Head of caudate nucleus (tissue), 42 donors: ENCODE measurements around the gene SHOC2.
A peak's percentile ranks its signal among the peaks of the same experiment; 100 is the strongest.

Source experiments
- DNase-seq, 42 donors: peaks; one replicate each; pipeline versions ENCODE4 v3.0.0 to v3.0.0-alpha.2; 2020 to 2021; ENCODE audit warnings: mixed read lengths in 7 of 42
- intact Hi-C: fragments of 100-400 bp; cut with DNase I; formaldehyde crosslinking; loops from one replicate; pipeline ENCODE4 v1.15.0; 2022

The SHOC2 gene

DNA sequence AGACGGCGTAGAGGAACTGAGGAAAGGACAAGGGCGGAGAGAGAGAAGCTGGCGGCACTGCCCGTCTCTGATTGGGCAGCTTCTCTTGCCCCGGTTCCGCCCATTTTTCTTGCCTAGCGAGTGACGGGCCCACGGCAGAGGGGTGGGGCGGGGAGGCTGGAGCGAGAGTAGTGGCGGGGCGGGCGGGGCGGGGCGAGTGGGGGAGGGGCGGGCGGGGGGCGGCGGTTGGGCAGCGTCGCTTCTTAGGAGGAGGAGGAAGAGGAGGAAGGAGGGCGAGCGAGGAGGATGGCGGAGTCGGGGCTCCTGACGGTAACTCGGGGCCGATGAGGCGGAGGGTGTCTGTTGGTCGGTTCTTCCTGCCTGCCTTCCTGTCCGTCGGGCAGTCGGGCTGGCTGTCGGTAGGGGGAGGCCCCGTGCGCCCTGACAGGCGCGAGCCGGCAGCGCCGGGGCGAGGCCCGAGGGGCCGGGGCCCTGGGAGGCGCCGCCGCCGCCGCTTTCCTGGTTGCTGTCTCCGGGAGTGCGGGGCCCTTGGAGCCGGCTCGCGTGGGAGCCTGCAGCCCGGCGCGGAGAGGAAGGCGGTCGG lies at the start of gene SHOC2:
SHOC2 (plus strand) TSS at position 256 of the 583 bp plus-strand sequence. CDS start 44,755 bp downstream, outside the sequence.
- peak; percentile 94 to 100 (median 99) for DNase-seq
- intact Hi-C loops, result loop anchor here (2.0 kb wide), 1 partner anchor 49 kb away; the partner anchor contains the start of gene PDCD4

DNA sequence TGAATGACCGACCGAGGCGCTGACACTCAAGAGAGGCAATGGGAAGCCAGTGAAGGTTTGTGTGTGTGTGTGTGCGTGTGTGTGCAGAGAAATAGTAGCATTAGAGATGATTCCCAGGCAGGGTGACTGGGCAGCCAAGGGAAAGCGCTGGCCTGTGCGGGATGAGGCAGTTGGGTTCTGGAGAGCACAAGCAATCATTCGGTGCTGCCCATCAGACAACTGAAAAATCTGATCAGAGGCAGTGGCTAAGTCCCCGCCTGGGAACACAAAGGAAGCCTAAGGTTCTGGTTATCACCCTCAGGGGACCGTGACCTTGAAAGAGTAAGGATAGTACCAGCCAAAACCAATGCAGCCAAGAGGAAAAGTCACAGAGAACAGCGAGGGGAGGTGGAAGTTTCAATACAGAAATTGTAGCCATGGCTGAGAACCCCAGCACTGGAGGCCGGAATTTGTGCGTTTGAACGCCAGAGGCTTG lies 48.5 kb upstream of the SHOC2 start:
- DNase-seq, result no peak
- intact Hi-C loops, result loop anchor here (2.0 kb wide), 1 partner anchor 48 kb away; the partner anchor contains the start of genes BBIP1 and SHOC2

DNA sequence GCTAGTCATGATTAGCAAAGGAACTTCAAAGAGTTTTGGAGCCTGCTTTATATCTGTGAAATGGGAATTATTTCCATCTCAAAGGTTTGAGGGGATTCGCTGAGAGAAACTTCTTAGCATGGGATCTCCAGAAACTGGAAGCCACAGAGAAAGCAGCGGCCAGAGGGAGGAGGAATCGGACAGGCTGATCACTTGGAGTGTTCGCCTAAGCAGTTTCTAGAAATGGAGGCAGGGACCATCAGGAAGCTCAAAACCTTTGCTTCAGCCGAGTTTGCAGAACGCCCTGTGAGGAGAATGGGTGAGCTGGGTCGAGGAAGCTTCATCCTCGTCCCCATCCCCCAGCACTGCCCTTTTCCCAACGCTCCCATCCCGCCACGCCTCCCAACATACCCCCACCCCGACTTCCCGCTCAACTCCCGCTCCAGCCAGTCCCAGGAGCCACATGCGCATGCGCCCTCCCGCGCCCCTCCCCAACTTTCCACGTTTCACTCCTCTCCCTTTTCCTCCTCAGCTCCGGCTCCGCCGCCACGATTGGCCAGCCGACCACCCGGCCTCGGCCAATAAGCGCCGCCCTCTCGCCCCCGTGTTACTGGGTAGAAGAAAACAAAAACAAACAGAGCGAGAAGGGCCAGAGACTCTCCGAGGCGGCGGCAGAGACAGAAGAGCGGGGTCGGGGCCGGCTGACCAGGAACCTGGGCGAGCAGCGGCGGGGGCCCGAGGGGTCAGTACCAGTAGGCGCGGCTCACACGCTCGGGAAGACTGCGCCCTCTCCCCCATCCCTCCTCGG lies 47.9 kb upstream of the SHOC2 start, which contains the start of gene PDCD4:
PDCD4 (plus strand) TSS at position 631 of the 787 bp plus-strand sequence. CDS start 4,100 bp downstream, outside the sequence.
- intact Hi-C loops, result loop anchor here (2.0 kb wide), 1 partner anchor 47 kb away; the partner anchor contains the start of genes BBIP1 and SHOC2
- peak; percentile 98 to 100 (median 100) for DNase-seq

DNA sequence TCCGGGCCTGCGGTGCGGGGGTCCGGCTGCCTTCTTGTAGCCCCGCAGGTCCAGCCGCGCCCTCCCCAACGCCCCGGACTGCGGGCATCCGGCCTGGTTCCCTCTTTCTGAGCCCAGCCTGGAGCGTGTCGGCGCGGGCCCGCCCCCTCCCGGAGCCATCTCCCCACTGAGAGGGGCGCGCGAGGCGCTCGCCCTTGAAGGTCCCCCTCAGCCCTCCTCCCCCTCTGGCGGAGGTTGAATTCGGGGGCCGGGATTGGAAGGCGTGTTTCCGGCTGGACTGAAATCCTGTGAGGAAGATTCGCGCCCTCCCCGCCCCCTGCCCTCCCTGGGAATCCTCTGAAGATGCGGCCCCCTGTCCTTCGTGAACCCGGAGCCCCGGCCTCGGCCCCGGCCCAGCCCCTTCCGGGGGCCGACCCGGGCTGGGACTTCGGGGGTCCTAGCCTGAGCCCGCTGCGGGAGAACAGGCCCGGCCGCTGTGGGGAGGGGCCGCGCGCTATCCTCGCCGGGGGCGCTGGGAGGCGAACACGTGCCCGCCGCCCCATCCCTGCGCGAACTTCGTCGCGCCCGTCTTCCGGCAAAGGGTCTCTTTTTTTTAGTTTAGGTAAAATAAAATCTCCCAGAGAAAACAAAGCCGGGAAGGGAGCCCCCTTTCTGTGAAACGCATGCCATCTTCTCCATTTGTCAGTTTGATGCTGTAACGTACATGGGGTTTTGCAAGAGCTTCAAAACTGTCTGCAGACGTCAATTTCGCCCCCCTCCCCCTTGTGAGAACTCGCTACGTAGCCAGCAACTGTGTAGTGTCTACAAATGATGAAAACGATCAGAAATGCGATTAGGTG lies 47.0 kb upstream of the SHOC2 start:
- intact Hi-C loops, result no loop called here

DNA sequence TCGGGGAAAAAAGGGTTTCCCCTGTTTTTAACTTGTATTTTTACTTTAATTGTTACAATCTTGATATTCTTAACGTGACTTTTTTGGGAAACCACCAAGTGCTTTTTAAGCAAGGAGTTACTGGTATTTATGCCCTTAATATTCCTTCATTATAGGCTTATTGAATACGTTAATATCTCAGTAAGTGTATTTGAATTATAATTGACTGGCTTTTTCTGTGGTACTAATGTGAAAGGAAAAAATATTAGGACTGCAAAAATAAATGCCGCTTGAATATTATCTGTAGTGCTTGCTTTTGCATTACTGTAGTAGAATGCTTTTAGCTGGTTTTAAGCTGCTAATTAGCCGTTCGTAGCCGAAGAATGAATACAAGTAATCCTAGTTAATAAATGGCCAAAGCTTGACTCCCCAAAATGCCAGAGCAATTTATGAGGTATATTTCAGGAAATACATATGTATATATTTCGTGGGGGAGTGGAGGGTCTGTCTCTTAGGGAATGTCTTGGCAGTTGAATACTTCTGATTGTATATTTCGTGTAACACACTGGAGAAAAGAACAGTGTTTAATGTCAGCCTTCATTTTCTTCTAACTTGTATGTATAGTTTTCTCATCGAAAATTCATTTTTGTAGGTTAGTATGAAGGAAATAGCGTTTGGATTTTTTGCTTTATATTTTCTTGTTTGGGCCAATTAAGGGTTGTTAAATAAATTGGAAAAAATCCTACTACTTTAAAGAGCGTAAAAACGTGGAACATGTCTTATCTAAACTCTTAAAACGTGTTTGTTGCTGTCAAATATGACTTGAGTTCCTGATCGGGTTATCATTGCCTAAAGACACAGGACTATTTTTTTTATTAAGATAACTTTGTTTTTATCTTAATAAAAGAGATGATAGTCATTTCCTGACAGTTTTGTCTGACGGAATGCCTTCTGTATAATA lies 46.1 kb upstream of the SHOC2 start:
- no peak for DNase-seq
- intact Hi-C loops, result no loop called here

More for the DNA sequence above, 47.0 kb upstream of the SHOC2 start:
- DNase-seq, result peak; percentile 35 to 82 (median 67)

DNA sequence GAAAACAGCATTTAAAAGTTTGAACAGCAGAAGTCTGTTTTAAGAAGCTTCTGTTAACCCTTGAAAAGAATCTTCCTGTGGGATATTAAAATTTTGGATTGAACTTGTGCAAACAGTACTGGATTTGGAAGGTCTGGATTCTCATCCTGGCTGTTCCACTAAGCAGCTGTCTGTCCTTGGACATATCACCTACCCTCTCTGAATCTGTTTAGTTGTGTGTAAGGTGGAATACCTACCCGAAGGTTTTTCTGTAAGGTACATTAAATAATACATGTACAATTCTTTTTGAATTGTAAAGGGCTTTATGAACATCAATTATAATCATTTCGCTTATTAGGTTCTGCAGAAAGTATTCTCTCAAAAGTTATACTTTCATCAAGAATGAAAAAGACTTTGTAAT lies 45.5 kb upstream of the SHOC2 start:
- intact Hi-C loops, result no loop called here
- no peak for DNase-seq

DNA sequence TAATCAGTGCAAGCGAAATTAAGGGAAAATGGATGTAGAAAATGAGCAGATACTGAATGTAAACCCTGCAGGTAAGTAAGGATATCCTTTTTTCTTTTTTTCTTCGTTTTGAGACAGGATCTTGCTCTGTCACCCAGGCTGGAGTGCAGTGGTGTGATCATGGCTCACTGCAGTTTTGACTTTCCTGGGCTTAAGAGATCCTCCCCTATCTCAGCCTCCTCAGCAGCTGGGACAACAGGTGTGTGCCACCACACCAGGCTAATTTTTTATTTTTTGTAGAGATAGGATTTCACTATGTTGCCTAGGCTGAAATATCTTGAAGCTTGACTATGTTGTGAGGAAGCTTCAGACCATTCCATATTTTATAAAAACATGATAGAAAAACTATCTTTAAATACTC lies 43.4 kb upstream of the SHOC2 start:
- DNase-seq, result peak in 1 of 42 donors; percentile 22
- intact Hi-C loops, result no loop called here

DNA sequence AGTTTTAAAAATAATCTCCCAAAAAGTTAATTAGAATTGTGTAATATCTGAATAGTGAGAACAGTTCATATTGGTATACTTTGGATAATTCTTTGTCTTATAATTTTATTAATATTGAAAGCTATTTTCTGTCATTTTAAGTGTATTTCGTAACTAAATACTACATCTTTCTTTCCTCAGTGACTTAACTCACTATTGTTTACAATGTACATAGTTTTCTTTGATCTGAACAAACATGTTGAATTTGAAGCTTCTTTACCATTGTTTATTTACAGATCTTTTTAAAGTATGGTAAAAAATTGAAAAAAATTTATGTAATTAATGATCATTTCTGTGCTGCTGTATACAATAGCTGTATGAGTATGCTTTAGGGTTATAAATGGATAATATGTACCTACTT lies 42.6 kb upstream of the SHOC2 start:
- intact Hi-C loops, result no loop called here
- no peak for DNase-seq

DNA sequence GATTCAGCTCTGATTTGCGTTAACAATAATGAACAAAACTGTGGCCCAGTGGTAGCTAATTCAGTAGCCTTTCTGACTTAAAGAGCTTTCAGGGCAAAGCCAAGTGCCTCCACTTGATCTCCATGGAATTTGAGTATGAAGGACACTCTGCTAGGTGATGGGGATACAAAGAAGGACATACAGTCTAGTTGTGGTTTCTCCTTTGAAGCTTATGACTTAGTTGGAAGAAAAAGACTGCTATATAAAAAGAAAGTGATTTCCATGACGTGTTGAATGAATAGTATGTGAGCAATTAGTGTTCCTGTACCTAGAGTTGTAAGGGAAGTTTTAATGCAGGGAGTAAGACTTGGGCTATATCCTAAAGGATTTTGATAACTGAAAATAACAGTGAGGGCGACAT lies 39.4 kb upstream of the SHOC2 start:
- DNase-seq, result no peak
- intact Hi-C loops, result no loop called here

DNA sequence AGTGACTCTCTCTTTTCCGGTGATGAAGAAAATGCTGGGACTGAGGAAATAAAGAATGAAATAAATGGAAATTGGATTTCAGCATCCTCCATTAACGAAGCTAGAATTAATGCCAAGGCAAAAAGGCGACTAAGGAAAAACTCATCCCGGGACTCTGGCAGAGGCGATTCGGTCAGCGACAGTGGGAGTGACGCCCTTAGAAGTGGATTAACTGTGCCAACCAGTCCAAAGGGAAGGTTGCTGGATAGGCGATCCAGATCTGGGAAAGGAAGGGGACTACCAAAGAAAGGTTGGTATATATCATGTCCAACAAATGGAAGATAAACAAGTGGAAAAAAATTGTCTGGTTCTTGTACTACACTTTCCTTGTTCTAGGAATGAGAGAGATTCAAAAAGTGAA lies 38.2 kb upstream of the SHOC2 start:
- no peak for DNase-seq
- intact Hi-C loops, result no loop called here

DNA sequence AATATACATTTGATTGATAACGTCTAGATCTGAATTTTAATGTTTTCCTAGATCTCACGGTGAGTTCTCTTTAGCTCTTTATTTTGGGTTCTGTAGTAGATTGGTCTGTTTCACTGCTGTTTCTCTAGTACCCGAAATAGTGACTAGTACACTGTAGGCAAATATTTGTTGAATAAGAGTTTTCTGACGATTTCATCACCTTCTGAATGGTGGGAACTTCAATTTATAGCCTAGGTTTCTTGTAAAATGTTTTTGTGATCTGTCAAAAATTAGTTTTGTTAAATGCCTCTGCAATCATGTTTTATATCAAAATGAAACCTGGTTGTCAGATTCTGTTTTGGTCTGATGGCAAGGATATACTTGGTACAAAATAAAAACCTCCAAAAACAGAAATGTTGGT lies 37.5 kb upstream of the SHOC2 start:
- intact Hi-C loops, result no loop called here
- no peak for DNase-seq

DNA sequence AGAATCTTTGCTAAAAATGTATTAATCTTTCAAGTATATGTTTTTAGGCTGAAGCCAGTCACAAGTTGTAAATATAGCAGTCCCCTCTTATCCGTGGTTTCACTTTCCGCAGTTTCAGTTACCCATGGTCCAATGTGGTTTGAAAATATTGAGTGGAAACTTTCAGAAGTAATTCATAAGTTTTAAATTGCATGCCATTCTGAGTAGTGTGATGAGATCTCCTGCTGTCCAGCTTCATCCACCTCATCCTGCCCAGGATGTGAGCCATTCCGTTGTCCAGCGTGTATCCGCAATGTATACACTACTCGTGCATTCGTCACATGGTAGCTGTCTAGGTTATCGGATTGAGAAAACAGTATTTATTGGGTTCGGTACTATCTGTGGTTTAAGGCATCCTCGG lies 35.5 kb upstream of the SHOC2 start:
- no peak for DNase-seq
- intact Hi-C loops, result no loop called here

DNA sequence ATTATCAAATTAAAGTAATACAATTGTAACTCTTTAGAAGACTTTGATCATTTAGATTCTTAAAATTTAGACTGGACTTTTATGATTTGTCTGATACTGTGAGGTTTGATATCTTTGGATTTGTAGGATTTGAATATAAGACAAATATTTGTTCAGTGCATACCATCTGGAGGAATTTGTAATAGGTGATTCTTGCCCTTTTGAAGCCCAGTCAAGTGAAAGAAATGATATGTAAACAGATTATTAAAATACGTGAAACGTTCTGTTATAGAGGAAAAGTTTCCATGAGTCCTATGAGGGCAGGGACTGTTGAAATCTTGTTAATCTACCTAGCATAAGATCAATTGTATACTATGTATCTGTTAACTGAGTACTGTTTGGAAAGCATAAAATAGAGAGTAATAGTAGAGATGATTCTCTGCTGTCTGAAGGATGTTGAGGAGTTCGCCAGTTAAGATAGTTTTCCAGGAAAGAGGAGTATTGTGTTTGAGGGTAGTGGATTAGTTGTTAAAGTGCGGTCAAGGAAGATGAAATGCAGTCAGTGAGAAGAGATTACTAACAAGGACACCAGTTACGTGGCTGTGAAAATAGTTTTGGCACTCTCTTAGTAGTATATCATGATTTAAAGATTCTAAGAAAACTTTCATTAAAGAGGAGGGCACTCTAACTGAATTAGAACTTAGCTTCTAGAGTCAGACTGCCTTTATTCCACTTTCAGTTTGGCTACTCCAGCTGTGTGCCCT lies 33.3 kb upstream of the SHOC2 start:
- intact Hi-C loops, result no loop called here
- no peak for DNase-seq

DNA sequence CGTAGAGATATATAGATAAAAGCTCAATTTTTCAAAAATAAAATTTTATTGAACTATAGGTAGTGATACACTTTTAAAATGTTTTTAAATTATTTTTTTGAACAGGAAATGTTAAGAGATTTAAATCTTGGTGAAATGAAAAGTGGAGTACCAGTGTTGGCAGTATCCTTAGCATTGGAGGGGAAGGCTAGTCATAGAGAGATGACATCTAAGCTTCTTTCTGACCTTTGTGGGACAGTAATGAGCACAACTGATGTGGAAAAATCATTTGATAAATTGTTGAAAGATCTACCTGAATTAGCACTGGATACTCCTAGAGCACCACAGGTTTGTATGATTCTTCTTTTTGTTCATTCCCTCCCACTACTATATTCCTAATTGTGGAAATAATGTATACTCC lies 31.8 kb upstream of the SHOC2 start:
- no peak for DNase-seq
- intact Hi-C loops, result no loop called here

DNA sequence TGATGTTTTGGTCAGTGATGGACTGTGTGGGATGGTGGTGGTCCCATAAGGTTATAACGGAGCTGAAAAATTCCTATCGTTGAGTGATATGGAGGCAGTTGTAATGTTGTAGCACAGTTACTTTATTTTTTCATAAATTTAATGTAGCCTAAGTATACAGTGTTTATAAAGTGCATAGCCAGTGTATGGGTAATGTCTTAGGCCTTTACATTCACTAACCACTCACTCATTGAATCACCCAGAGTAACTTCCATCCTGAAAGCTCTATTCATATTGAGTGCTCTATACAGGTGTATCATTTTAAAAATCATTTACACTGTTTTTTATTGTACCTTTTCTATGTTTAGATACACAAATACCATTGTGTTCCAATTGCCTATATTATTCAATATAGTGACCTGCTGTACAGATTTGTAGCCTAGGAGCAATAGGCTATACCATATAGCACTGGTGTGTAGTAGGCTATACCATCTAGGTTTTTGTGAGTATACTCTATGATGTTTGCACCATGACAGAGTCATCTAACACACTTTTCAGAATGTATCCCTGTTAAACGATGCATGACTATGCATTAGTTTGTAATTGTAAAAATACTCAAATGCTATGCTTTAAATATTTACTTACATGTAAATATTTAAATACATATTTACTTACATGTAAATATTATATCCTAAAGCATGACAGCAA lies 26.7 kb upstream of the SHOC2 start:
- DNase-seq, result no peak
- intact Hi-C loops, result loop anchor here (5.0 to 10.0 kb wide), 2 partner anchors 85 to 148 kb away; no protein-coding TSS in a partner anchor

DNA sequence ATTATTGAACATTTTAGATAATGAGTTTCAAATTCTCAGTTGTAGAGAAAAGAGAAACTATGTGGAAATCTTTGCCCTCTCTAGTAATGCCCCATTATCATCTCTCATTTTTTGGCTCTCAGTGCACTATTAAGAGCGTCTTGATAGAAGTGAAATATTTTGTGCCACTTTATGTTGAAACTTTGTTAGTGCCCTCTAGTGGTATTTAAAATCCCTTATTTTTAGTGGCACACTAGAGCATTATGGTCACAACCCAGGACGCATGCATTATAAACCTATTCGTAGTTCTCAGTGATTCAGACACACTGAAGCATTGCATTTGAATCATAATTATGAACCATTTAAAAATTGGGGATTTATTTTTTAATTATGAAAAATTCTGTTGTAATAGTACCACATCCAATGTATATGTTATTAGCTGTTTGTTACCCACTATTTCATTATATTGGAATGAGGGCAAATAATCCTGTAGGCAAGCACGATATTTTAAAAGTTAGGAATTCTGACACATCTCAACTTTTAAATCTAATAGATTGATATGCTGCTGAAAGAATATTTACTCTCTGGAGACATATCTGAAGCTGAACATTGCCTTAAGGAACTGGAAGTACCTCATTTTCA lies 25.7 kb upstream of the SHOC2 start:
- intact Hi-C loops, result loop anchor here (5.0 to 10.0 kb wide), 2 partner anchors 86 to 149 kb away; no protein-coding TSS in a partner anchor
- no peak for DNase-seq
